ENCODE results near the gene MPPED1.

- TF ChIP-seq EGR1 (IDR thresholded peaks at IDR 0.05) = no peak
- no peak for TF ChIP-seq EP300 (IDR thresholded peaks at IDR 0.05; ENCODE audit: borderline replicate concordance)
- TF ChIP-seq RAD21 (IDR thresholded peaks at IDR 0.05; ENCODE audit: low read depth) = no peak
- no peak for TF ChIP-seq YY1 (IDR thresholded peaks at IDR 0.05; ENCODE audit: low read depth)
- no peak for TF ChIP-seq ZBTB7A (IDR thresholded peaks at IDR 0.05; ENCODE audit: low read depth)
- no peak for TF ChIP-seq CEBPB (IDR thresholded peaks at IDR 0.05)
- no peak for TF ChIP-seq TAF1 (IDR thresholded peaks at IDR 0.05; ENCODE audit: low read depth)
- TF ChIP-seq TEAD4 (IDR thresholded peaks at IDR 0.05) = no peak
Observed at GRCh38 chr22:43535336-43535735, 123.5 kb downstream of the MPPED1 start.
